ENCODE measurements around the gene GNL1.

The GNL1 gene

GRCh38 chr6:30556906-30557682, 805 bp upstream of the GNL1 start, which contains the start of gene PRR3:
TSS of gene PRR3 (plus strand) at chr6:30557295. CDS start at chr6:30557345, 50 bp downstream.
- TF ChIP-seq, protein P1, sequence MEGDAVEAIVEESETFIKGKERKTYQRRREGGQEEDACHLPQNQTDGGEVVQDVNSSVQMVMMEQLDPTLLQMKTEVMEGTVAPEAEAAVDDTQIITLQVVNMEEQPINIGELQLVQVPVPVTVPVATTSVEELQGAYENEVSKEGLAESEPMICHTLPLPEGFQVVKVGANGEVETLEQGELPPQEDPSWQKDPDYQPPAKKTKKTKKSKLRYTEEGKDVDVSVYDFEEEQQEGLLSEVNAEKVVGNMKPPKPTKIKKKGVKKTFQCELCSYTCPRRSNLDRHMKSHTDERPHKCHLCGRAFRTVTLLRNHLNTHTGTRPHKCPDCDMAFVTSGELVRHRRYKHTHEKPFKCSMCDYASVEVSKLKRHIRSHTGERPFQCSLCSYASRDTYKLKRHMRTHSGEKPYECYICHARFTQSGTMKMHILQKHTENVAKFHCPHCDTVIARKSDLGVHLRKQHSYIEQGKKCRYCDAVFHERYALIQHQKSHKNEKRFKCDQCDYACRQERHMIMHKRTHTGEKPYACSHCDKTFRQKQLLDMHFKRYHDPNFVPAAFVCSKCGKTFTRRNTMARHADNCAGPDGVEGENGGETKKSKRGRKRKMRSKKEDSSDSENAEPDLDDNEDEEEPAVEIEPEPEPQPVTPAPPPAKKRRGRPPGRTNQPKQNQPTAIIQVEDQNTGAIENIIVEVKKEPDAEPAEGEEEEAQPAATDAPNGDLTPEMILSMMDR (IDR thresholded peaks at IDR 0.05; ENCODE audit: insufficient read depth, missing control alignments) = no peak
- DNase-seq (ENCODE audit: insufficient read length, low spot score) (no peak), FAIRE-seq (no peak)

DNA sequence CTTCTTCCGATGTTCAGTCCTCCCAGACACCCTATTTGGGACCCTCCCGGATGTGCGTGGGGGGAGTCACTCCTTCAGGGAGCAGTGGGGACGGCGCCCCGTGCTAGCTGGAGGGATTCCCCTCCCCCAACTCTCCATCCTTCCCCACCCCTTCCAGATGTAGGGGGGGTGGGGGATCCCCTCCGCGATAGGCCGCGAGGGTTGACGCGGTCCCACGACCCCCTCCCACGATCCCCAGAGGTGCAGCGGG, 548 bp downstream of the GNL1 start:
- DNase-seq (ENCODE audit: insufficient read length, low spot score) = no peak
- FAIRE-seq = no peak
- TF ChIP-seq, protein P1 (IDR thresholded peaks at IDR 0.05; ENCODE audit: insufficient read depth, missing control alignments) = no peak

DNA sequence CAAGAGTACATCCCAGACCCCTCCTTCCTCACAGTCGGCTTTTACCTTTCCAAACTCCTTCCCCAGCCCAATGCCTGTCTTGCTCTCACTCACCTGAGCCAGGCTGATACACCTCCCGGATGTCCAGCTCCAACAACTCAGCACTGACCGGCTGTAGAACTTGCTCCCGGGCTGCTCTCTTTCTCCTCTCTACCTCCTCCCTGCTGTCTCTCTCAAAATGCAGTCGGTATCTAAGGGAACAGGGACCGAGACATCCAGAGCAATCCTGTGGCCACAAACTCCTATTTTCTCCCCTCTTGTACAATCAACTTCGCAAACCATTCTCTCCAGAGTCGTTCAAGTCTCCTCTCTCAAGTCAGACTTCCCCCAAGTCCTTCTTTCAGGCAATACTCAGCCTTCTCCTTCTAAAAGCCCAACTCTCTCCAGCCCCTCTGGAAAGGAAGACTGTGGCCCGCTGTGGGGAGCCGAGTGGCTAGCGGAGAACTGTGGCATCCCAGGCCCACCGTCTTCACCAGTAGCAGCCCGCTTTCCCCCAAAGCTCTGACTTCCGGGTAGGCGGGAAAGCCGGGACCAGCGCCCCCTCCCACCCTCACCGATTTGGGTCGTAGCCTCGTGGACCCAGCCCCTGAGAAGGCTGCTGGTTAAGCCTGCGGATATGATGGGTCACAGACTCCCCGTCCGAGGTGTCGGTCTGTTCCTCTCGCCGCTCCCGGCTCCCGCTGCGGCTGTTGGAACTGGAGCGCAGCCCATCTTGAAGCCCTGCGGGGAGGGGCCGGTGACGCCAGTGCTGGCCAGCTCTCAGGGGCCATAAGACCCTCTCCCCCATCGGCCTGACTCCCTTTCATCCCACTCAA, 1.1 kb downstream of the GNL1 start:
- TF ChIP-seq, protein P1 (IDR thresholded peaks at IDR 0.05; ENCODE audit: insufficient read depth, missing control alignments) = no peak
- FAIRE-seq (no peak), DNase-seq (ENCODE audit: insufficient read length, low spot score) (no peak)

DNA sequence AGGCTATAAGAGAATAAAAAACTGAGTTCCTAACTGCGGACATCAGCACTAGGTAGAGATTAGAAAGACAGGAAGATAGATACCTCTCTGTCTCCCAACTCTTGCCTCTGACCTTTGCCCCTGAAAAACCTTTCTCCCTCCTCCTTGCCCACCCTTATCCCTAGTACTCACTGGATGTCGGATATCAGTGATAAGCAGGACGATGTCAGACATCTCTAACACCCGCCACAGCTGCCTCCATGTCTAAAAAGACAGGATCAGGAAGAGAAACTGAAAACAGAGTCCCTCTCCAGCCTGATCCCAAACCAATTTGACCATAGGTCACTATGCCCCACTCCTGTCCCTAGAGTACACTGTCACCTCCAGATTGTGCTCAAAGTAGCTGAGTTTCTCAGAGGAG, 1.9 kb downstream of the GNL1 start:
- FAIRE-seq = no peak
- TF ChIP-seq, protein P1 (IDR thresholded peaks at IDR 0.05; ENCODE audit: insufficient read depth, missing control alignments) = no peak

DNA sequence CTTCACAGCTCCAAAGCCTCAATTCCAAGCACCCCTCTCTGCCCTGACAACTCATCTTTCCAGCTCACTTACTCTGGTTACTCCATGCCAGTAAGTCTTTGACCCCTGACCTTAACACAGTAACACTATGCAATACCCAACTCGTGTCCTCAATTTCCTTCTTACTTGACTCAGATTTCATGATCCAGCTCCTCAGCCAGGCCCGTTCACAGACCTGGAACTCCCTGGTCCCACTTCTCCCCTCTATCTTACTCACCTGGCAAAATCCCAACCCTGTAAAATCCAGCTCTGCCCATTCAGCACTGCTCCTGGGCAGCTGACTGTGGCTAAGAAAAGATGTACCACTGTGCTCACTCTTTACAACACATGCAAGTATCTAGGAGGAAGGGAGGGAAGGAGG, 7.9 kb downstream of the GNL1 start:
- TF ChIP-seq, protein P1 (IDR thresholded peaks at IDR 0.05; ENCODE audit: insufficient read depth, missing control alignments) = no peak
- DNase-seq (ENCODE audit: insufficient read length, low spot score) = no peak
- FAIRE-seq = no peak

More for the DNA sequence above, 1.9 kb downstream of the GNL1 start:
- DNase-seq (ENCODE audit: insufficient read length, low spot score) = no peak

DNA sequence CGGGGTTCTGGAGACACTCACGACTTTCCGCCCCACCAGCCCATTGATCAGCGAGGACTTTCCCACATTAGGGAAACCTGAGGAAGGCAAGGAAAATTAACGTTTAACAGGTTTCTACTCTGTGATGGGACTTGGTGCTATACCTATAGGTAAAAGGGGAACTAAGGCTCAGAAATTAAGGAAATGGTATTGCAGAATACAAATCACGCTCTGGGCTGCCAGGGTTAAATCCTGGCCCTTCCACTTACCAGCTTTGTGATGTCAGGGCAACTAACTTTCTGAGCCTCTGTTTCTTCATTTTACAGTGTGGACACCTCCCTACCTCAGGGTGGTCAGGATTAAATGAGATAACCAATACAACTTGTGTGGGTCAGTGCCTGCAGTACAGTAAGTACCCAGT, 8.8 kb downstream of the GNL1 start:
- no peak for FAIRE-seq
- TF ChIP-seq, protein P1 (IDR thresholded peaks at IDR 0.05; ENCODE audit: insufficient read depth, missing control alignments) = no peak
- no peak for DNase-seq (ENCODE audit: insufficient read length, low spot score)
